OCI-LY3 (cell line): ENCODE results near the gene SARDH.
A peak's percentile ranks its signal among the peaks of the same experiment; 100 is the strongest.

Experiments used
- H2AFZ ChIP-seq: fragments of 200-600, 300-600 bp; shearing (Covaris generic); 2 replicates; pipeline ENCODE4 v1.6.0; 2014; ENCODE audit warnings: antibody characterized with exemption, low read depth, low read length
- H3K27ac ChIP-seq: fragments of 200-600, 300-600 bp; sonication (generic); 2 replicates; pipeline ENCODE4 v1.5.1; 2014; ENCODE audit warnings: mild to moderate bottlenecking, low read length, moderate library complexity, mixed read lengths
- H3K27me3 ChIP-seq: fragments of 200-600, 300-600 bp; sonication (generic); 2 replicates; pipeline ENCODE4 v1.6.1; 2014; ENCODE audit warnings: low read depth, low read length, mixed read lengths
- H3K36me3 ChIP-seq: fragments of 200-600, 300-600 bp; sonication (generic); replicated peaks from 2 replicates; pipeline ENCODE3; 2014; ENCODE audit warnings: low read depth, low read length, mixed read lengths
- H3K4me1 ChIP-seq: fragments of 300-600, 200-600 bp; sonication (generic); 2 replicates; pipeline ENCODE4 v1.6.1; 2014; ENCODE audit warnings: low read length, mixed read lengths
- H3K4me2 ChIP-seq: fragments of 200-600, 300-600 bp; sonication (generic); 2 replicates; pipeline ENCODE4 v1.6.1; 2014; ENCODE audit warnings: low read length, mixed read lengths
- H3K4me3 ChIP-seq: fragments of 300-600, 200-600 bp; sonication (generic); 2 replicates; pipeline ENCODE4 v1.5.1; 2014; ENCODE audit warnings: antibody characterized with exemption, mild to moderate bottlenecking, low read length, moderate library complexity
- H3K79me2 ChIP-seq: fragments of 300-600, 200-600 bp; shearing (Covaris generic); 2 replicates; pipeline ENCODE4 v1.6.1; 2014; ENCODE audit warnings: mild to moderate bottlenecking, low read length, mixed read lengths
- H3K9ac ChIP-seq: fragments of 300-600, 200-600 bp; shearing (Covaris generic); 2 replicates; pipeline ENCODE4 v1.6.0; 2014; ENCODE audit warnings: mild to moderate bottlenecking, low read length, moderate library complexity
- H3K9me3 ChIP-seq: fragments of 200-600, 300-600 bp; shearing (Covaris generic); 2 replicates; pipeline ENCODE4 v1.6.1; 2014; ENCODE audit warnings: low read length, mixed read lengths; ENCODE audit not compliant: insufficient read depth
- H4K20me1 ChIP-seq: fragments of 200-600, 300-600 bp; sonication (generic); 2 replicates; pipeline ENCODE4 v1.6.1; 2016; ENCODE audit warnings: low read length, mixed read lengths; ENCODE audit not compliant: insufficient read depth
- CTCF ChIP-seq: fragments of 200-600, 300-600 bp; sonication (generic); IDR thresholded peaks from 2 replicates; pipeline ENCODE4 v1.5.1; 2014; ENCODE audit warnings: antibody characterized with exemption, low read length, low read depth
- EZH2phosphoT487 ChIP-seq: fragments of 200-600 bp; shearing (Covaris generic); IDR thresholded peaks from 2 replicates; pipeline ENCODE4 v1.6.1; 2018; ENCODE audit warnings: antibody characterized with exemption, mixed run types, low read depth

The SARDH gene

GRCh38 chr9:133729617-133730281 is 8.4 kb downstream of the SARDH start:
- H3K79me2 ChIP-seq, result no peaks in the 10 kb centered on the region
- TF ChIP-seq CTCF, result no peak
- no peak for TF ChIP-seq EZH2phosphoT487
- no peak overlapping the region for H3K4me3 ChIP-seq
- peaks cover 21% of the 10 kb centered on the region for H3K27me3 ChIP-seq
- H4K20me1 ChIP-seq, result no peaks in the 10 kb centered on the region
- no peak overlapping the region for H3K9ac ChIP-seq
- no peaks in the 10 kb centered on the region for H3K36me3 ChIP-seq
- no peak overlapping the region for H2AFZ ChIP-seq
- H3K9me3 ChIP-seq, result no peaks in the 10 kb centered on the region
- H3K4me2 ChIP-seq, result no peak overlapping the region
- H3K4me1 ChIP-seq, result peaks cover 9% of the 10 kb centered on the region
- no peak overlapping the region for H3K27ac ChIP-seq

DNA sequence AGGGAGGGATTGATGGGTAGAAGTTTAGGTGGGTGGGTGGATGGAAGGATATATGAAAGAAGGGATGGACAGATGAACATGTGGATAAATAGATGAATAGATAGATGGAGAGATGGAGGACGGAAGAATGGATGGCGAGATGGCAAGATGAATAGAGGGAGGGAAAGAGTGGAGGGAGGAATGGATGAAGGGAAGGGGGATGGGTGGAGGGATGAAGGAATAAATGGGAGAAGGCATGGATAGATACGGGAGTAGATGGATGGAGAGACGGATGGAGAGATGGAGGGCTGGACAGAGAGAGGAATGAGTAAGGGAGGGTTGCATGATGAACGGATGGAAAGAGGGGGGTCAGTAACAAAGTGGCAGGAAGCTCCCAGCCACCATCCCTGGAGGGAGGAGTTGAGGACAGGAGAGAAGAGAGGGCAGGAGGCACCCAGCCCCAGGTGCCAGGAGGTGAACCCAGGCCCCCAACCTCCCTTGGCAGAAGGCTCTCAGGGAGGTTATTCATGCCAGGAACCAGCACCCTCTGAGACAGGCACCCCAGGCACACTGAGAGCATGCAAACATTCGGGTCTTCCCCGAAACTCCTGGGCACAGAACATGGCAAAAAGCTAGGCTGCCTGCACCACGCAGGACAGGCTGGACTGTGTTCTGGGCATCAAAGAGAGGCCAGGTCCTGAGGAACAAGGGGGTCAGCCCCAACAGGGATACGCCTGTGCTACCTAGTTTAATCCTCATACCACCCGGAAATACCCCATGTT is 9.1 kb downstream of the SARDH start:
- Histone ChIP-seq H3K27me3 (peaks cover 25% of the 10 kb centered on the region), H4K20me1 (no peaks in the 10 kb centered on the region), H2AFZ (no peak overlapping the region), H3K9ac (no peak overlapping the region), H3K9me3 (no peaks in the 10 kb centered on the region), H3K4me3 (no peak overlapping the region), H3K4me1 (peaks cover 3% of the 10 kb centered on the region; the same call in 1 of the 2 replicates), H3K79me2 (no peaks in the 10 kb centered on the region), H3K27ac (no peak overlapping the region), H3K36me3 (no peaks in the 10 kb centered on the region), H3K4me2 (no peak overlapping the region)
- TF ChIP-seq CTCF, result no peak
- TF ChIP-seq EZH2phosphoT487, result no peak

DNA sequence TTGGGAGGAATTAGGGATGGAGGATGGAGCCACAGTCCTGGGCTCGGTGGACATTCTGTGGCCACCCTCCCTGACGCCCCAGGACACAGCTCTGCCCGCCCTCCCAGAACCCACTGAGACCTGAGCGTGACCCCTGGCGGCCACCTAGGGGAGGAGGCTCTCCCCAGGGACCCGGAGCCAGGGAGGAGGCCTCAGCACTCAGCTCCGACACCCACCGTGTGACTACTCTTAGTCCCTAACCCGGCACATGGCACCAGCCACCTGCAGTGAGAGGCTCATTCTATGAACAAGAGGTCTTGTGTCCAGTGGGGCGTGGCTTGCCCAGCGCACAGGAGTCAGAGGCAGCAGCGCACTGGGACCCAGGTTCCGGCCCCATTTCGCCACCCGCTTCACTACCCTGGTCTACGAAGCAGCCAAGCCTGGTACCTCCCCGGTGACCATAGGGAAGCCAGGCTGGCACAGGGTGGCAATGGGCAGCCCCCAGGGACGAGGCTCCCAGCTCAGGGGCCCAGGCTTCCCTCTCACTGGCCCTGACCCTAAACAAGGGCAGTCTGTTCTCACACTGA is 10.2 kb downstream of the SARDH start:
- H3K27me3 ChIP-seq, result peaks cover 25% of the 10 kb centered on the region
- TF ChIP-seq CTCF (no peak), EZH2phosphoT487 (no peak)
- H3K9me3 ChIP-seq, result no peaks in the 10 kb centered on the region
- no peak overlapping the region for H3K4me2 ChIP-seq
- no peaks in the 10 kb centered on the region for H3K79me2 ChIP-seq
- no peak overlapping the region for H3K9ac ChIP-seq
- H2AFZ ChIP-seq, result no peak overlapping the region
- H3K36me3 ChIP-seq, result no peaks in the 10 kb centered on the region
- H3K27ac ChIP-seq, result no peak overlapping the region
- H3K4me1 ChIP-seq, result peaks cover 3% of the 10 kb centered on the region; the same call in 1 of the 2 replicates
- H3K4me3 ChIP-seq, result no peak overlapping the region
- H4K20me1 ChIP-seq, result no peaks in the 10 kb centered on the region

GRCh38 chr9:133727277-133727875 is 10.8 kb downstream of the SARDH start:
- H3K27ac ChIP-seq, result no peak overlapping the region
- no peak overlapping the region for H2AFZ ChIP-seq
- H3K79me2 ChIP-seq, result no peaks in the 10 kb centered on the region
- no peak overlapping the region for H3K4me2 ChIP-seq
- H3K9ac ChIP-seq, result no peak overlapping the region
- H3K9me3 ChIP-seq, result no peaks in the 10 kb centered on the region
- H3K4me3 ChIP-seq, result no peak overlapping the region
- H3K4me1 ChIP-seq, result peaks cover 3% of the 10 kb centered on the region; the same call in 1 of the 2 replicates
- TF ChIP-seq EZH2phosphoT487 (no peak), CTCF (peak; percentile 34)
- H3K36me3 ChIP-seq, result no peaks in the 10 kb centered on the region
- peaks cover 27% of the 10 kb centered on the region for H3K27me3 ChIP-seq
- no peaks in the 10 kb centered on the region for H4K20me1 ChIP-seq
